Stomach (tissue), 9 donors: ENCODE data around the gene ATP5MC2. TPM values are rescaled to one million over a fixed set of nuclear protein-coding genes. Genes with fewer than 3 reads are reported as not detected.
A peak's percentile ranks its signal among the peaks of the same experiment; 100 is the strongest.

ENCODE experiments used
- DNase-seq, 2 donors: peaks; one replicate each; pipeline versions ENCODE4 v3.0.0 to v3.0.0-alpha.2; 2013 to 2019
- H3K27ac ChIP-seq, 5 donors: fragments of 200-600 bp in 4 of 5; sonication (generic) in 4 of 5; one replicate each; pipeline ENCODE4 v1.5.1; 2013 to 2019; ENCODE audit warnings: mild to moderate bottlenecking in 1 of 5, moderate library complexity in 1 of 5
- H3K27me3 ChIP-seq, 3 donors: fragments of 200-600 bp; sonication (generic); one replicate each; pipeline ENCODE4 v1.5.1; 2017 to 2019; ENCODE audit warnings: mixed run types in 1 of 3
- H3K36me3 ChIP-seq, 4 donors: fragments of 200-600 bp; sonication (generic); 1 replicate in 3 of 4; 2 replicates in 1 of 4; pipeline ENCODE4 v1.5.1; 2016 to 2019
- H3K4me1 ChIP-seq, 4 donors: fragments of 200-600 bp; sonication (generic); one replicate each; pipeline ENCODE4 v1.5.1; 2016 to 2019
- H3K4me3 ChIP-seq, 4 donors: fragments of 200-600 bp; sonication (generic) in 3 of 4; one replicate each; pipeline ENCODE4 v1.5.1; 2016 to 2019; ENCODE audit warnings: mild to moderate bottlenecking in 1 of 4
- H3K9me3 ChIP-seq, 4 donors: fragments of 200-600 bp; sonication (generic); one replicate each; pipeline ENCODE4 v1.5.1; 2016 to 2019
- EP300 ChIP-seq: sonication (generic); formaldehyde crosslinking; IDR thresholded peaks from one replicate; pipeline ENCODE4 v1.6.1; 2017; ENCODE audit warnings: antibody characterized with exemption
- POLR2A ChIP-seq, 4 donors: fragments of 450-650 bp; IDR thresholded peaks; one replicate each; pipeline ENCODE4 v1.6.1; 2016; ENCODE audit warnings: antibody characterized with exemption in 4 of 4, control low read depth in 2 of 4, mild to moderate bottlenecking in 1 of 4, moderate library complexity in 1 of 4
- POLR2AphosphoS5 ChIP-seq, 3 donors: sonication (generic); formaldehyde crosslinking; IDR thresholded peaks; one replicate each; pipeline ENCODE4 v1.6.1; 2016; ENCODE audit warnings: antibody characterized with exemption in 3 of 3
- WGBS, 5 donors: extraction: QIAGEN DNeasy Blood & Tissue Kit in 3 of 5; methylation state at CpG; one replicate each; pipeline versions ENCODE4 v1.1.5 to v1.1.7; 2013 to 2018; 5-methylcytosine and 5-hydroxymethylcytosine counted together
- intact Hi-C: fragments of 100-400 bp; cut with DNase I; formaldehyde crosslinking; loops from one replicate; pipeline ENCODE4 v1.15.1; 2023; ENCODE audit warnings: low total_unique reads
- polyA plus RNA-seq, 3 donors: library from polyadenylated mRNA; stranded (reverse); fragments of 200-250 nt; gene quantifications; one replicate each; pipeline ENCODE4 v1.2.3, GENCODE V29; 2013
- total RNA-seq, 5 donors: library from RNA; depleted of rRNA; stranded (reverse); fragments of >200 nt; gene quantifications; one replicate each; pipeline versions ENCODE4 v1.1.0 to v1.2.3, GENCODE V29; 2014 to 2016
- TF ChIP-seq, protein P1 (sequence below), 7 experiments: fragments of 450-650 bp in 4 of 7; fragments of 200-600 bp in 3 of 7; sonication (generic) in 3 of 7; IDR thresholded peaks; one replicate each; pipeline ENCODE4 v1.5.1; 2016 to 2019; ENCODE audit warnings: antibody characterized with exemption in 7 of 7, control low read depth in 2 of 7, mild to moderate bottlenecking in 1 of 7
- donor health status: healthy with polysubstance abuse.
- donor health status: Bipolar disorder and iron deficiency.
- donor health status: healthy.

ATP5MC2 gene
- total and polyA plus RNA-seq, 8 donors, result 75.0 to 864 (median 254) TPM

DNA sequence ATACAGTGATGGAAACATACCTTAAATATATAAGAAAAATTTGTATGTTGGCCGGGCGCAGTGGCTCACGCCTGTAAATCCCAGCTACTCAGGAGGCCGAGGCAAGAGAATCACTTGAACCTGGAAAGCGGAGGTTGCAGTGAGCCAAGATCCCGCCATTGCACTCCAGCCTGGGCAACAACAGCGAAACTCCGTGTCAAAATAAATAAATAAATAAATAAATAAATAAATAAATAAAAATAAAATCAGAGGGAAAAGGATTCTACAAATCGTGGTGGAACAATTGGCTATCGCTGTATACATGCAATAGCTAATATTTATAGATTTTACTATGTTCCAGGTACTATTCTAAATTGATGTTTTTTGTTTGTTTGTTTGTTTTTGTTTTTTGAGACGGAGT, 48.0 kb downstream of the ATP5MC2 start:
- no peaks in the 10 kb centered on the region for H3K9me3 ChIP-seq
- H3K27ac ChIP-seq, result no peak overlapping the region
- TF ChIP-seq POLR2AphosphoS5 (IDR thresholded peaks at IDR 0.05) (no peak), POLR2A (IDR thresholded peaks at IDR 0.05) (no peak), EP300 (no peak)
- TF ChIP-seq, protein P1, sequence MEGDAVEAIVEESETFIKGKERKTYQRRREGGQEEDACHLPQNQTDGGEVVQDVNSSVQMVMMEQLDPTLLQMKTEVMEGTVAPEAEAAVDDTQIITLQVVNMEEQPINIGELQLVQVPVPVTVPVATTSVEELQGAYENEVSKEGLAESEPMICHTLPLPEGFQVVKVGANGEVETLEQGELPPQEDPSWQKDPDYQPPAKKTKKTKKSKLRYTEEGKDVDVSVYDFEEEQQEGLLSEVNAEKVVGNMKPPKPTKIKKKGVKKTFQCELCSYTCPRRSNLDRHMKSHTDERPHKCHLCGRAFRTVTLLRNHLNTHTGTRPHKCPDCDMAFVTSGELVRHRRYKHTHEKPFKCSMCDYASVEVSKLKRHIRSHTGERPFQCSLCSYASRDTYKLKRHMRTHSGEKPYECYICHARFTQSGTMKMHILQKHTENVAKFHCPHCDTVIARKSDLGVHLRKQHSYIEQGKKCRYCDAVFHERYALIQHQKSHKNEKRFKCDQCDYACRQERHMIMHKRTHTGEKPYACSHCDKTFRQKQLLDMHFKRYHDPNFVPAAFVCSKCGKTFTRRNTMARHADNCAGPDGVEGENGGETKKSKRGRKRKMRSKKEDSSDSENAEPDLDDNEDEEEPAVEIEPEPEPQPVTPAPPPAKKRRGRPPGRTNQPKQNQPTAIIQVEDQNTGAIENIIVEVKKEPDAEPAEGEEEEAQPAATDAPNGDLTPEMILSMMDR (IDR thresholded peaks at IDR 0.05), result no peak
- H3K36me3 ChIP-seq, result no peaks in the 10 kb centered on the region
- H3K4me3 ChIP-seq, result no peak overlapping the region
- no peaks in the 10 kb centered on the region for H3K27me3 ChIP-seq
- DNase-seq, result no peak
- 82 to 89% (median 88%) methylated on average over 11 of the region's 11 CpGs for WGBS, 5 donors
- intact Hi-C loops, result no loop called here
- H3K4me1 ChIP-seq, result peaks cover 15 to 36% (median 26%) of the 10 kb centered on the region in 4 donors

- no peaks in the 10 kb centered on the region for H3K9me3 ChIP-seq
- WGBS, 5 donors, result 20 to 27% (median 21%) methylated on average over 6 of the region's 6 CpGs
- H3K4me3 ChIP-seq, result peak overlapping the region; percentile 59 to 86 (median 72)
- no peaks in the 10 kb centered on the region for H3K36me3 ChIP-seq
- H3K27ac ChIP-seq, result peak overlapping the region; percentile 92 to 95 (median 94)
- peaks cover 18 to 48% (median 36%) of the 10 kb centered on the region in 4 donors for H3K4me1 ChIP-seq
- H3K27me3 ChIP-seq, result no peaks in the 10 kb centered on the region
- intact Hi-C loops, result no loop called here
- DNase-seq, result no peak
- no peak for TF ChIP-seq POLR2AphosphoS5 (IDR thresholded peaks at IDR 0.05)
- TF ChIP-seq EP300, result no peak
- TF ChIP-seq, protein P1 (IDR thresholded peaks at IDR 0.05), result no peak
- no peak for TF ChIP-seq POLR2A (IDR thresholded peaks at IDR 0.05)
Observed at GRCh38 chr12:53626702-53627169, 49.1 kb downstream of the ATP5MC2 start.

- Histone ChIP-seq H3K27me3 (no peaks in the 10 kb centered on the region), H3K36me3 (no peaks in the 10 kb centered on the region), H3K9me3 (no peaks in the 10 kb centered on the region), H3K27ac (peak within 1 kb of the TSS; percentile 92 to 95 (median 94)), H3K4me3 (peak within 1 kb of the TSS; percentile 59 to 86 (median 72)), H3K4me1 (peaks cover 18 to 54% (median 39%) of the 10 kb centered on the region in 4 donors)
- TF ChIP-seq POLR2AphosphoS5 (IDR thresholded peaks at IDR 0.05) (peak; percentile 34 to 77 (median 75)), EP300 (no peak), POLR2A (IDR thresholded peaks at IDR 0.05) (no peak)
- TF ChIP-seq, protein P1 (IDR thresholded peaks at IDR 0.05), result no peak
- WGBS, 5 donors, result 0 to 1% (median 1%) methylated on average over 37 to 48 of the region's 48 CpGs
- peak; percentile 98 to 99 for DNase-seq
- intact Hi-C loops, result no loop called here
Observed at GRCh38 chr12:53625946-53626701, 49.8 kb downstream of the ATP5MC2 start, which contains the start of gene ATF7. ATF7 (minus strand) TSS chr12:53626382; CDS start chr12:53601000, 25,382 bp downstream.

DNA sequence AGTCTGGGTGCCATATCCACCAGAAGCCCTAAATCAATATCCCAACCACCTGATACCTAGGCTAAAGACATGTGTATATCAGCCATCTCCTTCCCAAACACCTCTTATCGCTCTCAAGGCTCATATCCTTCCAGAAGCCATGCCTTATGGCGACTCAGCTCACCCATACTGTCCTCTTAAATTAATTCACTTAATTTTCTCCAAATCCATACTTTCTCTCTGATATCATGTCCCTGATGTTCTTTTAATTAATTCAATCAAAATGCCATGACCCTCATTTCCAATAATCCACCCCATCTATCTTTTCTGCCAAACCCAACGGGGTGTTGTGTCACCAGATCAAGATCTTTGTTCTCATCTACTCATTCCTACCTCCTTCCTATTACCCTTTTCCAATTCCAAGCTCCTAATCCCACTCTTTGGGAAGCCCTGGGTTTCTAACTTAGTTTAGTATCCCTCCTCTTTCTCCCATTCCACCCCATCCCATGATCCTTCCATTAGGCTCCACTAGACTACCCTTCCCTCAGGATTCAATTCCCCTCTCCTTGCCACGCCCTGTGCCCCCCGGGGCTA, 50.4 kb downstream of the ATP5MC2 start:
- Histone ChIP-seq H3K27me3 (no peaks in the 10 kb centered on the region), H3K9me3 (no peaks in the 10 kb centered on the region), H3K27ac (peak overlapping the region; percentile 92 to 95 (median 94)), H3K36me3 (no peaks in the 10 kb centered on the region), H3K4me1 (peaks cover 18 to 61% (median 41%) of the 10 kb centered on the region in 4 donors), H3K4me3 (peak overlapping the region; percentile 59 to 86 (median 72))
- DNase-seq, result no peak
- intact Hi-C loops, result no loop called here
- TF ChIP-seq, protein P1 (IDR thresholded peaks at IDR 0.05), result no peak
- WGBS, 5 donors, result 6 to 11% (median 10%) methylated on average over 5 of the region's 5 CpGs
